Gastroesophageal sphincter (tissue), 3 donors: ENCODE measurements around the gene TXNIP.

Experiments
- EP300 ChIP-seq: sonication (generic); formaldehyde crosslinking; IDR thresholded peaks from one replicate; pipeline ENCODE4 v1.6.1; 2017; ENCODE audit warnings: antibody characterized with exemption, mild to moderate bottlenecking
- POLR2A ChIP-seq, 2 donors: fragments of 450-650 bp; IDR thresholded peaks; one replicate each; pipeline ENCODE4 v1.6.1; 2017; ENCODE audit warnings: antibody characterized with exemption in 2 of 2, mild to moderate bottlenecking in 2 of 2, moderate library complexity in 1 of 2
- TF ChIP-seq, protein P1 (sequence below), 4 experiments: fragments of 200-600 bp in 2 of 4; fragments of 450-650 bp in 2 of 4; sonication (generic) in 1 of 4; IDR thresholded peaks; one replicate each; pipeline ENCODE4 v1.5.1; 2017 to 2019; ENCODE audit warnings: antibody characterized with exemption in 4 of 4, mild to moderate bottlenecking in 2 of 4, moderate library complexity in 2 of 4

DNA sequence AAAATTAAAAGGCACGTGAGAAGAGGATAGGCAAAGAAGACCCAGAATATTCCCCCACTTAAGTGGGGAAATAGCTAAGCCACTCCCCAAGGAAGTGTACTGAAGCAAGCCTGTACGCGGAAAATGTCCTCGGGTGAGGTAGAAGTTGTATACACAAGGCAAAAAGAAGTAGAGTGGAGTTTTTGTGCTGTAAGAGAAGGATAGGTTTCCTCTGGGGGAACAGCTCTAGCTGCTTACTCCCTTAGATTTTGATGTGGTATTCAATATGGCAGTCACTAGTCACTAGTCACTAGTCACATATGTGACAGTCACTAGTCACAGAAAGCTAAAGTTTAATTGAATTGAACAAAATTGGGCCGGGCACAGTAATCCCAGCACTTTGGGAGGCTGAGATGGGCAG lies 7.6 kb downstream of the TXNIP start:
- TF ChIP-seq, protein P1, sequence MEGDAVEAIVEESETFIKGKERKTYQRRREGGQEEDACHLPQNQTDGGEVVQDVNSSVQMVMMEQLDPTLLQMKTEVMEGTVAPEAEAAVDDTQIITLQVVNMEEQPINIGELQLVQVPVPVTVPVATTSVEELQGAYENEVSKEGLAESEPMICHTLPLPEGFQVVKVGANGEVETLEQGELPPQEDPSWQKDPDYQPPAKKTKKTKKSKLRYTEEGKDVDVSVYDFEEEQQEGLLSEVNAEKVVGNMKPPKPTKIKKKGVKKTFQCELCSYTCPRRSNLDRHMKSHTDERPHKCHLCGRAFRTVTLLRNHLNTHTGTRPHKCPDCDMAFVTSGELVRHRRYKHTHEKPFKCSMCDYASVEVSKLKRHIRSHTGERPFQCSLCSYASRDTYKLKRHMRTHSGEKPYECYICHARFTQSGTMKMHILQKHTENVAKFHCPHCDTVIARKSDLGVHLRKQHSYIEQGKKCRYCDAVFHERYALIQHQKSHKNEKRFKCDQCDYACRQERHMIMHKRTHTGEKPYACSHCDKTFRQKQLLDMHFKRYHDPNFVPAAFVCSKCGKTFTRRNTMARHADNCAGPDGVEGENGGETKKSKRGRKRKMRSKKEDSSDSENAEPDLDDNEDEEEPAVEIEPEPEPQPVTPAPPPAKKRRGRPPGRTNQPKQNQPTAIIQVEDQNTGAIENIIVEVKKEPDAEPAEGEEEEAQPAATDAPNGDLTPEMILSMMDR (IDR thresholded peaks at IDR 0.05) = no peak
- TF ChIP-seq POLR2A (IDR thresholded peaks at IDR 0.05) (no peak), EP300 (no peak)
